Activated naive CD4-positive, alpha-beta T cell treated with anti-CD3 and anti-CD28 coated beads, Interleukin-2, amount 50 U/mL, for 16 hours (primary cell): Measurements from ENCODE around the gene ZNF683.

Experiments used
- DNase-seq: peaks from one replicate; pipeline ENCODE4 v3.0.0-alpha.2; 2020

The ZNF683 gene

DNA sequence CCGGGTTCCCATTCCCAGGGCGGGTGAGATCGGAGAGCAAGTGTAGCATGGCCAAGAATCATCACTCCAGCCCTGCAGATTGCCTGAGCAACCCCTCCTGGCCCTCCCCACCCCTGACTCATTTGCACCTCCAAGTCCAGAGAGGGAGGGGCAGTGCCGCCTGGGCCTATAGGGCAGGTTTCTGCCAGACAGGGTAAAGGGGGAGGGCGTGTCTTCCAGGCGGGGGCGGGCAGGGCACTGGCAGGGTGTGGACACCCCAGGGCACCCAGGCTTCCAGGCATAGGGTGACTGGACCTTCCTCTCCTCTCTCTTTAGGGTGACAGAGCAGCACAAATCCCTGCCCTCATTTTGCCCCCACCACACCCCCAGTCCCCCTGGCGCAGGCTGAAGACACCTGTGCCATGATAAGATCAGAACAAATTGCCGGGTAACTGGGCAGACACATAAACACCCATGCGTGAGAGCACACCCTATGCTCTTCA is 15.4 kb downstream of the ZNF683 start:
- DNase-seq, result no peak

DNA sequence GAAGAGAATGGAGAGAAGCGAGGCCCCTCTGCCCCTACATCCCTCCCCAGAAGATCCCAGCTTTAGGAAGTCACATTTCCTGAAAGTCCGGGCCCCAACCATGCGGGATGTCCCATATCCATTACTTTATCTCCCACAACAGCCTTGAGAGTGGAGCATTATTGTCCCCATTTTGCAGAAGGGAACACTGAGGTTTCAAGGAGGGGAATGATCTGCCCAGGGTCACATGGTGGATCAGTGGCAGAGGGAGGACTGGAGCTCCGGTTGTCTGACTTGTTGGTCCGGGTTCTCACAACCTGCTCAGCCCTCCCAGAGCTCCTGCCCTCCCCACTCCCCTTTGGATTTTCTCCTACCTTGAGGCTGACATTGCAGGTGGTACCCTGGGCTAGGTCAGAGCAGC is 16.4 kb downstream of the ZNF683 start:
- DNase-seq, result no peak

DNA sequence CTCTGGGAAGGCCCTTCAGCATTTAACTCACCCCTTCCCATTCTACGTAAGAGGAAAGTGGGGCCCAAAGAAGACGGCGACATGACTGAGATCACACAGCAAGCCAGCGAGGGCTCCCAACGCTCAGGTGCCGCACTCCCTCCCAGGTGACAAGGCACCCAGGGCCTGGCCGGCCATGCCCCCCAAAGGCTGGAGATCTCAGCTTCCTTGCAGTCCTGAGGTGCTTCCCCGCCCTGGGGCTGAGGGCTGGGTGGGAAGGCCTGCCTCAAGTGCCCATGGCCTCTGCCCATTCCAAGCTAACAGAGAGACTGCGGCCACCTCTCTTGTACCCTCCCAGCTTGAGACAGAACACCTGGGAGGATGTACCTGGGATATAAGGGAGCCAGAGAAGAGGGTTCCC is 17.6 kb downstream of the ZNF683 start:
- DNase-seq, result no peak

DNA sequence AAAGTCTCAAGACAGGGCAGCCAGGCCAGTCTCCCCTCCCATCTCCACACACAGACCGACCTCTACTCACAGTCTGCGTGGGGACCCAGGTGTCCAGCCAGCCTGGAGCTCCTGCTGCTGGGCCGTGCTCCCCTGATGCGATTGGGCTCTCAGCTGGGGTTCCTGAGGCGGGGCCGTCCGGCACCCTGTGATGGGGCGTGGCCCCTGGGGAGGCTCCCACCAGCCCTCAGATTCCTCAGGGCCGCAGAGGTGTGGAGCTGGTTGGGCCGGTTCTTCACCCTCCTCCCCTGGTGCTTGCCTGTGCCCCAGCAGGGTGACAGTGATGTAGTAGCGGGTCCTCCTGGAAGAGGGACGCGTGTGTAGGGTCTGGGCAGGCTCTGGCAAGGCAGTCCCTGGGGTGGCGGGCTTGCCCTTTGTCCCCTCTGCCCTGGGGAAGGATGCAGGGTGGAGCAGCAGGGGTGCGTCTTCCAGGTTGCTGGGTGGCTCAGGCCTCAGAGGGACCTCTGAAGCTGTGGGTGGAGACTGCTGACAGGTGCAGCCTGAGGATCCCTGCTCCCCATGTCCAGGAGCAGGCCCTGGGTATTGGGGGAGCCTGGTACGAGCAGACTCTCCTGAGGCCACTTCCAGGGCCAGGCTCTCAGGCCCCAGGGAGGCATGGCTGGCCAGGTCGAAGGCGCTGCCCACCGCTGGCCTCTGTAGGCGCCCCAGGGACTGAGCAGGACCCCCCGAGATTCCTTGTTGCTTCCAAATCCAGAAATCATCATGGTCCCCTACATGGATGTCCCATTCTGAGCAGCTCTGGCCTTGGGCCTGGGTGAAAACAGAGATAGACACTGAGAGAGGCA is 18.4 kb downstream of the ZNF683 start, which contains the start of gene CRYBG2:
CRYBG2 (minus strand) TSS at position 155 of the 845 bp plus-strand sequence. CDS start 7,473 bp downstream, outside the sequence.
- DNase-seq, result no peak

DNA sequence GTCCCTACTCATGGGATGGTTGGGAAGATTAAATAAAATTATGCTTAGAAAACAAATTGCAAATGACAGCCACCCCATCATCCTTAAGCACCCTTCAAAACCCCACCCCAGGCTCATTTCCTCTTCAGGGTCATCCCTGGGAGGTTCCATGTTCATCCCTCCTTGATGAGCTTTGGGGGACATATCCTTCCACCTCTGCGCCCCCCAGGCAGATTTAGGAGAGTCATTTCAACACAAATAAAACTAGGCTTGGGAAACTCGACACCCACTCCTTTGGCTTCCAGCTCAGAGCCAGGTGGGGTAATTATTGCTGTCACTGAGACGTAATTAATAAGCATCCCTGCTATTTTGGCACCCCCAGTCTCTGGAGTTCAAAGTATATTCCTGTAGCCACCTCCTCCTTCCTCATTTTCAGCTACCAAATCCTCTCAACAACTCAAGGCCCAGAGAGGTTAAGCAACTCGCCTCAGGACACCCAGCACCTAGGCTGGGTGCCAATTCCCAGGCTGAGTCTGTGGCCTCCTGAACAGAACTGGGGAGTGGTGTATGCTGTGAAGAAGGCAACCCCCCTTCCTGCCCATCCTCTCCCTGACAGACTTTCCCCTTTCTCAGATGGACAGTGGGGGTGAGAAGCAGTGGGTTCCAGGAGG is 19.2 kb downstream of the ZNF683 start:
- DNase-seq, result no peak

DNA sequence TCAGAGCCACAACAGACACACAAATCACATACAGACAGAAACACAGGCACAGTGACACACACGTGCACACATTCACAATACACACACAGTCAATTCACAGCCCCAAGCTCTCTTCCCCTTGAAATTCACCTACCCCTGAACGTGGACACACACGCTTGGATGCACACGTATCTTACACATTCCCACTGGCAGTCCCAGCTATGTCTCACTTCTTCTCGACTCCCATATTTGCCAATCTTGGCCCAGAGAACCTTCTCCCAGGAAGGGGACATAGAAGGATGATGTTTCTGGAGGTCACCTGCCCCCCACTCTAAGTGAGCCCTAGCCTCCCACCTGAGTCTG is 20.2 kb downstream of the ZNF683 start:
- DNase-seq, result no peak

DNA sequence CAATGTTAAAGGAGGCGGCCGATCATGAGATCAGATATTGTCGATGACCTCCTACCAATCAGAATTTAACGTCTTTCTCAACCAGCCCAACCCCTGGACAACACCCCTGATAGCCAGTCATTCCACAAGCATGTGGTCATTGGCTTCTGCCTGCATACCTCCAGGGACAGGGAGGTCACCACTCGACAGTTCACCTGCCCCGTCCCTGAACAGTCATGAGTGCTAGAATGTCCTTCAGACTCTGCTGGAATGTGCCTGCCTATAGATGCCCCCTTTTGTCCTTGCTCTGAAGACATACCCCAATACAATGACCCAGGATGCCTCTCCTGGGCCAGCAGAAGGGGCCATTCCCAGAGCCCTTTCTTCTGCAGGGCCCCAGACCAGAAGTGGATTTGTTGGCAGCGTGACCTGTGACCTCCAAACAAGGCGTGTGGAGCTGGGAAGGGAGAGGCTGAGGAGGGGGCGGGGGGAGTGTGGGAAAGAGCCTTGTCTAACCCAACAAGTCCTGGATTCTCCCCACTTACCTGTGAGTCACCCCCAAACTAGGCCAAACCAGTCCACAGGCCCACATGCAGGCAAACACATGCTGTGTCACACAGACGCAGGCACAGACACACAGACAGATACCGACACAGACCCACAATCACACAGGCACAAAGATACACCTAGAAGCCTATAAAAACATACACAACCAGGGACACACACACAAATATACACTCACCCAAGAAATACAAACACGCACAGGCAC is 20.8 kb downstream of the ZNF683 start:
- no peak for DNase-seq

DNA sequence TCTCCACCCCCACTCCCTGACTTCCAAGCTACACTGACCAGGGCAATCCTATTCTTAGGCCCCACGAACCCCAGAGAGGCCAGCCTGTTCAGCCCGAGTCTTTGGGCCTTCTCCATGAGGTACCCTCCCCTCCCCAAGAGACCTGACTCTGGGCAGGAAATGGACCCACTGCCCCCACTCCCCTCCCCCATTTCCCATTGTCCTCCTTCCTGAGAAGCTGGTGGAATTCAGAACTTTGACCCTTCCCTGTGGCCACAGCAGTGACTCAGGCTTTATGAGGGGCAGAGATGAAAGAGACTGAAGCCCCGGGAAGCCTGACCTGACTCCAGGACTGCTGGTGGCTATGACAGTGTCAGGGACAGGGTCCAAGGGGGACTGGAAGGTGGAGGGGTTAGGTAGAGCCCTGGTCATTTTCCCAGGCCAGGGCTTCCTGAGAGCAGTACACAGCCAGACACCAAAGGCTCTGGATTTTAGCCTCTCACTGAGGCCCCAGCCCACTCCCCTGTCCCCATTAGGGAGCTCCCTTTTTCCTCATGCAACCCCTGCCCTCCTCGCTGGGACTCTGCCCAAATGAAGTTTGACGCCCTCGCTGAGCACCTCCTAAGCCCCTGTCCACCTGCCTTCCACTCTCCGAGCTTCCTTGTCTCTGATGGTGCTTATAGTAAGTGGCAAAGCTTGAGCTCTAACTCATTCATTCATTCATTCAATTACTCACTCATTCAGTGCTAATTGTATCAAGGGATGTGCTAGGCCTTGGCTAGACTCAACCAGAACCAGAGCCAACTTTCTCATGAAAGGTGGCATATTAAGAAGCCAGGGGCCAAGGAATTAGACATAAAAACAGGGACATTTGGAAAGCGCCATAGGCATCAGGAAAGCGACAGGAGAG is 21.6 kb downstream of the ZNF683 start:
- no peak for DNase-seq

DNA sequence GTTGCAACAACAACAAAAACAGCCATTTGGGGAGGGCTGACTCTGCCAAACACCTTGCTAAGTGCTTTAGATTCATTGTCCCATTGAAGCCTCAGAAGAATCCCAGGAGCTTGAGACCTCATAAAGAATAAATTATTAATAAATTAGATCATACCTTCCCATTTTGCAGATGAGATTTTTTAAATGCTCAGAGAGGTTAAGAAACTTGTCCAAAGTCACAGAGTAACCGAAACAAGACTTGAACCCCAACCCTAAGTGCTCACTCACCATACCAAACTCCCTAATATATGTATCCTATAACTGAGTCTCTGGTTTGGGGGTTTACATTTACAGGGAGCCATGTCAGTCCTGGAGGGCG is 22.2 kb downstream of the ZNF683 start:
- DNase-seq, result no peak

DNA sequence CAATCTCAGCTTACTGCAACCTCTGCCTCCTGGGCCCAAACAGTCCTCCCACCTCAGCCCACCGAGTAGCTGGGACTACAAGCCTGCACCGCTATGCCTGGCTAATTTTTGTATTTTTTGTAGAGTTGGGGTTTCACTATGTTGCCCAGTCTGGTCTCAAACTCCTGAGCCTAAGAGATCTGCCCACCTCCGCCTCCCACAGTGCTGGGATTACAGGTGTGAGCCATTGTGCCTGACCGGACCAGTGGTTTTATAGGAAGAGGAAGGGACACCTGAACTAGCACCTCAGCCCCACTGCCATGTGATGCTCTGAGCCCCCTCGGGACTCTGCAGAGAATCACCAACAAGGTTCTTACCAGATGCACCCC is 22.7 kb downstream of the ZNF683 start:
- no peak for DNase-seq

DNA sequence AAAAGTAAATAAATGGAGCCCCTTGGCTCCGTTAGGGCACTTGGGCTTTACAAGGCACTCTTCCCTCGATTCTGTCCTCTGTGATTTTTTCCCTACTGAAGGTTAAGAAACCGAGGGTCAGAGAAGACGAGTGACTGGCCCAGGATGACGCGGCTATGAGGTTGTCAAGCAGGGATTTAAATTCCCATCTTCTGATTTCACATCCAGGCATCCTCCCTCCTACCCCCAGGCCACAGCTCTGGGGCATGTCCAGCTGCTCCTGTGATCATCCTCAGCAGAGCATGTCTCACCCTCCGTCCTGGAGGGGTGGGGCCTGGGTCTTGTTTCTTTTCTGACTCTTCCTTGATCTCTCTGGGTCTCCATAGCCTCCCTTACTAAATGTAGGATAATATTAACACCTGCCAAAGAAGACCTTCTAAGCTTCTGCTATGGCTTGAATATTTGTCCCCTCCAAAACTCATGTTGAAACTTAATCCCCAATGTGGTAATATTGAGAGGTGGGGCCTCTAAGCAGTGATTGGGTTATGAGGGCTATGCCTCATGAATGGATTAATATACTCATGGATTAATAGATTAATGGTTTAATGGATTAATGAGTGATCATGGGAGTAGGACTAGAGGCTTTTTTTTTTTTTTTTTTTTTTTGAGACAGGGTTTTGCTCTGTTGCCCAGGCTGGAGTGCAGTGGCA is 23.2 kb downstream of the ZNF683 start:
- no peak for DNase-seq

DNA sequence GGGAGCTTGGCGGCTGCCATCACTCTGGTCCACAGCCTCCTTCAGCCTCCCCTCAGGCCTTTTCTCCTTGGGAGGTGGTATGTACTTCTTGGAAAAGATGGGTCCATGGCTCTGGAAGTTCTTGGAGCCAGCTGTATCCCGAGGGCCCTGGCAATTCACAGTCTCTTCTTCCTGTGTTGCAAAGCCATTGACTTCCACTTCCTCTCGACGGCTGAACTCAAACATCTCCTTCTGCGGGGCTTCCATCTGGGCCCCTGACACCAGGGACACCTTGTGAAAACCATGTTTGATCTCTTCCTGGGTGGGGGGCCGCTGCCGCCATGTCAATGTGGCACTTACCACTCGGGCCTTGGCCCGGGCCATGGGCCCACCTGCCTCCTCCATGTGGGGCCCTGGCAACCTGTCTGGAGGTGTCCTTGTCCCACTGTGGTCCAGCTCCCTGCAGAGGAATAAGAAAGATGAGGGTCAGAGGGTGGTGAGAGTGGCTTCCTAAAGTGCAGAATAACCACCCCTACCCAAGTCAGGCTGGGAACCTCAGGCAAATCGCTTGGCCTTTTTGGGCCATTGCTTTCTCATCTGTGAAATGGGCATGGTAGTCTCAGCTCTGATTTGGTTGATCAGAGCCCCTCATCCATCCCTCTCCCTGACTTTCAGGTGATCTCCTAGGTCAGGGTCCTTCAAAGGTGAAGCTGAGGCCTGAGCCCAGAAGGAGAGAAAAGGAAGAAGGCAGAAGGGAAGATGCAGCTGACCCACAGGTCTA is 26.1 kb downstream of the ZNF683 start:
- no peak for DNase-seq

DNA sequence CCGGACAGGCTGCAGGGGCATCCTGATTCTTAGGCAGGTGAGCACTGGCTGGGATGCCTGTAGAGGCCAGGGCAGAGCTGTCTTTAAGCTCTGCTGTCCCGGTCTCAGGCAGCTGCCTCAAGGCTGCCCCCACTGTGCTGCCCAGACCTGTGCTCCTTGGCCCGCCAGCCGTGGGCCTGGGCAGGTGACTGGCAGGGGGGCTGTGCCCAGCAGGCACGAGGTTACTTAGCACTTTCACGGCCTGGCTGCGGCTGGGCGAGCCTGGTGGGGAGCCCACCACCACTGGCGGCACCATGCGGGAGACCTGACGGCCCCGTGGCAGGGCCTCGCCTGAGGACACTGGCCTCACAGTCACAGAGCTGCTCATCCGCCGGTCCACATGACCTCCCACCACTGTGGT is 26.8 kb downstream of the ZNF683 start:
- DNase-seq, result no peak

DNA sequence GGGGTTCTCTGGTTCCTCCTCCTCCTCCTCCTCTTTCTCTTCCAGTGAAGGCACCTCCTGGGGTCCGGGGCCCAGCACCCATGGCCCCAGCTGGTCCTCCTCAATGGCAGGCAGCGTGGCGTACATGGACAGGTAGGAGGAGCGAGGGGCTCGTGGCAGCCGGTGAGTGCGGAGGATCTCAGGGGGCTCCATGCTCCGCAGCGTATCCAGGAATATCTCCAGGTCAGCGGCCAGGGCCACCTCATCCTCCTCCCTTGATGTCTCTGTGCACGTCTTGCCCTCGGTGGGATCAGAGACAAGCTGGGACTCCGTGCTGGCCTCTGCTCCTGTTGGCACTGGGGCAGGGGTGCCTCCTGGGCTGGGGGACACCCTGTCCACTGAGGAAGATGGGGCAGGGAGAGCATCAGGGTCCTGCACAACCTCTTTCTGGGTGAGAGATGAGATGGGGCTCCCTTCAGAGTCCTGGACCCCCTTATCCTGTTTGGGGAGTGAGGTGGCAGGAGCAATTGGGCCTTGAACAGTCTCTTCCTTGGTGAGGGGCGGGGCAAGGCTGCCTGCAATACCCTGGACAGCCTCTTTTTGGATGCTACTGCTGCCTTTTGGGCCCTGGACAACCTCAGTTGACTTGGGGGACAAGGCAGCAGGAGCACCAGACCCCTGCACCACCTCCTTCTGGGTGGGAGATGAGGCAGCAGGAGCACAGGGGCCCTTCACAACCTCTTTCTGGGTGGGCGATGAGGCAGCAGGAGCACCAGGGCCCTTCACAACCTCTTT is 28.2 kb downstream of the ZNF683 start:
- DNase-seq, result no peak

DNA sequence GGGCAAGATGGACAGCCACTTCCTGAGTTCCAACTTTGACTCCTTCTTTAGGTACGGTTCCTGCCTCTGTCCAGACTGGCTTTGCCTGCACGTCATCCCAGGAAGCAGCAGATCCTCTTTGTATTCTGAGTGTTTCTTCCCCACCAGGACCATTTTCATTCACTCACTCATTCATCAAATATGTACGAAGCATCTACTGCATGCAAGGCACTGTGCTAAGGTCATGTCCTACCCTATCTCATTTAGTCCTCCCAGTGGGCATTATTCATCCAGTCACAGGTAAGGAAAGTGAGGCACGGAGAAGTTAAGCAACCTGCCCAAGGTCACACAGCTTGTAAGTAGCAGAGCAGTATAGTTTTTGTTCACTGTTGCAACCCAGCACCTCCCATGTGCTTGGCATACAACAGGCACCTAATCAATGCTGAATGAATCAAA is 32.5 kb downstream of the ZNF683 start:
- no peak for DNase-seq

DNA sequence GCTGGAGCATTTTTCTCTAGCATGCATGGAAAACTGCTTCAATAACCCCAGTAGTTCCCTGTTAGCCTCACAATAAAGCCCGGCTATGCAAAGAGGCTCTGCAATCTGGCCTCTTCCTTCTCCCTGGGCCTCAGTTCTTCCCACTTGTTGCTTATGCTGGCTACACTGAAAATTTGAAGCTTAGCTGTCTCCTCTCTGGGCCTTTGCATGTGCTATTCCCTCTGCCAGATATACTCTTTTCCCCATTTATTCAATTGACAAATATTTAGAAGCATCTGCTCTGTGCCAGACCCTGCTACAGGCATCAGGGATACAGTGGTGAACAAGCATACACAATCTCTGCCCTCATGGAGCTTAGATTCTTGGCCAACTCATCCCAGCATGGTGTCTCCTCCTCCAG is 33.9 kb downstream of the ZNF683 start:
- no peak for DNase-seq

DNA sequence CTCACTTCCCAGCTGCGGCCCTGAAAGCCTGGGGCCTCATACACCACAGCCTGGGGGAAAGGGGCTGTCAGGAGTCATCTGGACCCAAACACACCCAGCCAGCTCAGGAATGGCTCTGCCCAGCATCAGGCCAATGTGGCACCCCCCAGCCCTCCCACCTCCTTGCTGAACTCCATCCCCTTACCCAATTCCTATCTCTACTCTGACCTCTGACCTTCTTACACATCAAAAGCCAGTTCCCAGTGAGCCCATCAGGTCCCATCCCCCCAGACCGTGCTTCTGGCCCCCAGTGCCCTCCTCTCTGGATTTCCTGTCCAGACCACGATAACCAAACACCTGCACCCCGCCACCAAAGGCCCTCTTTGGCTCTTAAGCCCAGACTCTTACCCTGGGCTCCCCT is 34.9 kb downstream of the ZNF683 start:
- DNase-seq, result no peak

DNA sequence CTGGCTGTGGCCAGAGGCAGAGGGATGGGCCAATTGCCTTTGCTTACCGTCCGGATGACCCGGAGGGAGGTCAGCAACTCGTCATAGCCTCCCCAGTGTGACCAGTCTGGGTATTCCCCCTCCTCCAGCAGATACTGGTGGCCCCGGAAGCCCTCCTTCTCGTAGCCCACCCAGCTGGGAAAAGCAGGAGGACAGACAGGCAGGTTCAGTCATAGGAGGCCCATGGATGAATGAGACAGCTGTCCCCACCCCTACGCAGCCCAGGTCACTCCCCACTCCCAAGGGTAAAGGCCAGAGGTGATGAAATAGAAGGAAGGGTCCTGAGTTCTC is 35.4 kb downstream of the ZNF683 start:
- no peak for DNase-seq

DNA sequence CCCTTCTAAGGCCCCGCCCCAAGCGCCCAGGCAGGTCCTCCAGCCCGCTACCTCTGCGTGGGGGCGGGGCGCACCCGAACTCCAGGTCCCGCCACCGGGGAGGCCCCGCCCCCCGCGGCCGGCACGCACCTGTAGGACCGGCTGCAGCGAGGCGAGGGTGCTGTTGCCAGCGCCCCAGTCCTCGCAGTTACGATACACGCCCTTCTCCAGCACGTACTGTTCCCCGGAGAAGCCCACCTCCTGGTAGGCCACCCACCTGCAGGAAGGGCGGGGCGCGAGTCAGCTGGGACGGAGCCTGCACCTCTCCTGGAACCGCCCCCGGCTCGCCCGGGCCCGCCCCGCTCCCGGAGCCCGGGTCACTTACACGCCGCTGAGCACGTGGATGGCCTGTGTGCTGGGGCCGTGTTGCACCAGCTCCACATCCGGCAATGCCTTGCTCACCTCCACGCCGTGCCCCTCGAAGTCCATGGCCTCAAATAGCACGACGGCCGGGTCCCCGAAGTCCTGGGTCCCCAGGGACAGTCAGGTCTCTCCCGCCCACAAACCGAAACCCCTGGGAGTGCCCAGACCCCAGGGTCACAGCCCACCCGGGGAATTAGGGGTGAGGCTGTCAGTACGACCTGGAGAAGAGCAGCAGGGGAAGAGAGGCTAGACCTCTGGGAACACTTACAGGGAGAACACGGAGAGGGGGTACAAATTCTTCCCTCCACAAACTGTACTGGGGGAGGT is 35.9 kb downstream of the ZNF683 start:
- DNase-seq, result peak; percentile 84
